Dendritic cell treated with granulocyte-macrophage colony-stimulating factor and Interleukin-4, amounts not matched to agents 40 ng/mL and 50 ng/mL, for 4 days (primary cell): ENCODE results near the gene CRK.

Source experiments
- H3K27ac Mint-ChIP-seq: one replicate; pipeline ENCODE4 v1.8.0; 2022; ENCODE audit warnings: mild to moderate bottlenecking, mixed read lengths
- H3K27me3 Mint-ChIP-seq: one replicate; pipeline ENCODE4 v1.8.0; 2022; ENCODE audit warnings: mild to moderate bottlenecking, mixed read lengths
- H3K36me3 Mint-ChIP-seq: one replicate; pipeline ENCODE4 v1.8.0; 2022; ENCODE audit warnings: low read depth, mixed read lengths
- H3K4me1 Mint-ChIP-seq: one replicate; pipeline ENCODE4 v1.8.0; 2022; ENCODE audit warnings: low read depth, mixed read lengths
- H3K4me3 Mint-ChIP-seq: one replicate; pipeline ENCODE4 v1.8.0; 2022; ENCODE audit warnings: mild to moderate bottlenecking, moderate library complexity, mixed read lengths
- H3K9me3 Mint-ChIP-seq: one replicate; pipeline ENCODE4 v1.8.0; 2022; ENCODE audit warnings: mixed read lengths
- intact Hi-C: fragments of 100-400 bp; cut with micrococcal nuclease; formaldehyde crosslinking; loops from one replicate; pipeline ENCODE4 v1.15.0; 2022

CRK gene

GRCh38 chr17:1455797-1456599, at the start of gene CRK:
TSS of gene CRK (minus strand) at chr17:1456232. CDS start at chr17:1456117, 115 bp downstream.
- Mint-ChIP-seq H3K27me3 (peaks cover 25% of the 10 kb centered on the region), H3K4me1 (peaks cover 62% of the 10 kb centered on the region)

GRCh38 chr17:1505586-1505985, 49.6 kb upstream of the CRK start:
- Mint-ChIP-seq H3K27ac (no peak overlapping the region), H3K27me3 (no peaks in the 10 kb centered on the region), H3K9me3 (no peaks in the 10 kb centered on the region), H3K4me3 (no peak overlapping the region), H3K4me1 (peaks cover 17% of the 10 kb centered on the region), H3K36me3 (peaks cover 77% of the 10 kb centered on the region)
- intact Hi-C loops = no loop called here

More at GRCh38 chr17:1455797-1456599, at the start of gene CRK:
- Mint-ChIP-seq H3K4me3 (peak within 1 kb of the TSS; percentile 87), H3K9me3 (no peaks in the 10 kb centered on the region), H3K27ac (peak within 1 kb of the TSS; percentile 86), H3K36me3 (peaks cover 47% of the 10 kb centered on the region)
- intact Hi-C loops = loop anchor here (1.0 to 2.0 kb wide), 2 partner anchors 37 to 60 kb away; partner anchors contain the start of genes INPP5K and MYO1C

DNA sequence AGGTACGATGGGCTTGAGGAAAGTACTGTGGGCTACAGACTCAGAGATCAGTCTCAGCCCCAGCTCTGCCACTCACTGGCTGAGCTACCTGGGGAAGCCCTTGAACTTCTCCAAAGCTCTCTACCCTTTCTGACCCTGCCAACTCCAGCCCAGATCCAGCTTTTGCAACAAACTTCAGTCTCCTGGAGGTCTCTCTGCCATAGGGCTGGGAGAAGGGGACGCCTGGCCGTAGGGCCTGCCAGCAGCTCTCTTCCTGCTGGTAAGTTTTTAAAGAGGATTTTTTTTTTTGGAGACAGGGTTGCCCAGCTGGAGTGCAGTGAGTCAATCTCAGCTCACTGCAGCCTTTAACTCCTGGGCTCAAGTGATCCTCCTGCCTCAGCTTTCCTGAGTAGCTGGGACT, 48.8 kb upstream of the CRK start:
- no peak overlapping the region for H3K4me3 Mint-ChIP-seq
- no peaks in the 10 kb centered on the region for H3K27me3 Mint-ChIP-seq
- intact Hi-C loops = no loop called here
- peaks cover 15% of the 10 kb centered on the region for H3K4me1 Mint-ChIP-seq
- H3K36me3 Mint-ChIP-seq = peaks cover 76% of the 10 kb centered on the region
- H3K9me3 Mint-ChIP-seq = no peaks in the 10 kb centered on the region
- H3K27ac Mint-ChIP-seq = no peak overlapping the region

DNA sequence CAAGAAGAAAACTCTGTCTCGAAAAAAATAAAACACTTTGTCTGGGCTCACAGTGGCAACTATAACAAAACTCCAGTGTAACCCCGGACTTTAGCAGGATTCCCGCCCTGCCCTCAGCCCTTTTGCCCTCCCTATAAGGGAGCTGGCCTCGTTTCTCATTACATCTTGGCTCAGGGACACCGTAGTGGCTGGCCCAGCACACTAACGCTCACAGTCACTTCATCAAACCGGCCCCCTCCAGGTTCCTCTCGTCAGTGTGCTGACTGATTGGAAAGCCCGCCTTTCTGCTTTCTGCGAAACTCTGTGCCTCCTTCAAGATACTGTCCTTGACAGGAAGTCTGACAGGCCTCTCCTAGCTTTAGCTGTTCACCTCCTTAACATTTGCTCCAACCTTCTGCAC, 47.7 kb upstream of the CRK start:
- Mint-ChIP-seq H3K27ac (no peak overlapping the region), H3K4me3 (no peak overlapping the region), H3K9me3 (no peaks in the 10 kb centered on the region), H3K4me1 (peaks cover 5% of the 10 kb centered on the region), H3K27me3 (no peaks in the 10 kb centered on the region), H3K36me3 (peaks cover 72% of the 10 kb centered on the region)
- intact Hi-C loops = no loop called here

DNA sequence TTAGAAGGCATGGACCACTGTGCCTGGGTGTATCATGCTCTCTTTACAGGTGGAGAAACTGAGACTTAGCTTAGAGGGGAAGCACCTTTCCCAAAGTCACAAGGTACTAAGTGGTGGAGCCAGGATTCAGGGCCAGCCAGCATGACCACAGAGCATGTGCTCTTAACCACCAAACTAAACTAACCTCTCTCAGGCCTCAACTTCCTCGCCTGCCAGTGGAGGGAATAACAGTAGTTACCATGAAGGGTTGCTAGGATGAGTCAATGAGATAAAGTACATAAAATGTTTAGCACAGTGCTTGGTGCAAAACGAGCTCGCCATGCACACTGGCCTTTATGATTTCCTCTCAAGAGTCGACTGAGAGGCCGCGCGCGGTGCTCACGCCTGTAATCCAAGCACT, 42.8 kb upstream of the CRK start:
- Mint-ChIP-seq H3K27ac (no peak overlapping the region), H3K9me3 (no peaks in the 10 kb centered on the region), H3K27me3 (peaks cover 7% of the 10 kb centered on the region), H3K36me3 (peaks cover 65% of the 10 kb centered on the region), H3K4me3 (no peak overlapping the region), H3K4me1 (peaks cover 9% of the 10 kb centered on the region)
- intact Hi-C loops = no loop called here

GRCh38 chr17:1498233-1498632, 42.2 kb upstream of the CRK start:
- Mint-ChIP-seq H3K9me3 (no peaks in the 10 kb centered on the region), H3K4me1 (peaks cover 16% of the 10 kb centered on the region), H3K27ac (no peak overlapping the region), H3K27me3 (peaks cover 8% of the 10 kb centered on the region), H3K36me3 (peaks cover 61% of the 10 kb centered on the region), H3K4me3 (no peak overlapping the region)
- intact Hi-C loops = no loop called here

DNA sequence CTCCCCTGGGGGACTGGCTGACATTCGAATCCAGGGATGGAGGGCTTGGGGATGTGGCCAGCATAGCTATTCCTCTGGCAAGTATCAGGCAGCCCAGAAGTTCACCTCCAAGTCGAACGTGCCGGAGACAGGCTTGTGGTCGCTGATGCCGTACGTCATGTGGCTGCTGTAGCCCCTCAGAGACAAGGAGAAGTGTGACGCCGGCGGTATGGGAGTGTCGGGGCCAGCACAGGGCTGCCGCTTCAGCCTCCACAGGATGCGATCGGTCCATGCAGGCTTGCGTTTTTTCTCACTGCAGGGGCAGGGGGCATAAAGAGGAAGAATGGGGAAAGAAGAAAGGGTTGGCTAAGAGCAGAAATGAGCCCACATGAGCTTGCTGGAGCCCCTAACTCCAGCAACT, 41.8 kb upstream of the CRK start:
- H3K9me3 Mint-ChIP-seq = no peaks in the 10 kb centered on the region
- no peak overlapping the region for H3K27ac Mint-ChIP-seq
- no peak overlapping the region for H3K4me3 Mint-ChIP-seq
- H3K36me3 Mint-ChIP-seq = peaks cover 61% of the 10 kb centered on the region
- peaks cover 20% of the 10 kb centered on the region for H3K4me1 Mint-ChIP-seq
- intact Hi-C loops = no loop called here
- peaks cover 8% of the 10 kb centered on the region for H3K27me3 Mint-ChIP-seq

DNA sequence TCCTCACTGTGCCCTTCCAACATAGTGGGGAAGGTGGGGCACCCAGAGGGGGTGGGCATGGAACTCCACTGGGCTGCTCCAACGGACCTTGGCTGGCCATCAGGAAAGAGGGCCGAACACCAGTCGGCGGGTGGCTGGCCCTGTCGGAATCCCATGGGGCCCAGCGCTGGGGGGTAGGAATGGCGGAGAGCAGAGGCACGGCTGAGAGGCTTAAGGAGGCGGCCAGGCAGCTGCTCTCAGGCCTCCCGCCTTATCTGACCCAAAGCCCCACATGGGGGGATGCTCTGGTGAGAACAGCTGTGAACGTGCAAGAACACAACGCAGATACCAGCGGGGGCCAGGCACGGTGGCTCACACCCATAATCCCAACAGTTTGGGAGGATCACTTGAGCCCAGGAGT, 40.8 kb upstream of the CRK start:
- Mint-ChIP-seq H3K36me3 (peaks cover 63% of the 10 kb centered on the region), H3K9me3 (no peaks in the 10 kb centered on the region), H3K4me3 (no peak overlapping the region), H3K4me1 (peaks cover 29% of the 10 kb centered on the region), H3K27me3 (peaks cover 10% of the 10 kb centered on the region), H3K27ac (no peak overlapping the region)
- intact Hi-C loops = no loop called here

GRCh38 chr17:1495265-1495989, 39.4 kb upstream of the CRK start:
- Mint-ChIP-seq H3K4me1 (peaks cover 39% of the 10 kb centered on the region), H3K4me3 (no peak overlapping the region), H3K9me3 (no peaks in the 10 kb centered on the region), H3K27ac (no peak overlapping the region), H3K36me3 (peaks cover 63% of the 10 kb centered on the region), H3K27me3 (peaks cover 11% of the 10 kb centered on the region)
- intact Hi-C loops = no loop called here

DNA sequence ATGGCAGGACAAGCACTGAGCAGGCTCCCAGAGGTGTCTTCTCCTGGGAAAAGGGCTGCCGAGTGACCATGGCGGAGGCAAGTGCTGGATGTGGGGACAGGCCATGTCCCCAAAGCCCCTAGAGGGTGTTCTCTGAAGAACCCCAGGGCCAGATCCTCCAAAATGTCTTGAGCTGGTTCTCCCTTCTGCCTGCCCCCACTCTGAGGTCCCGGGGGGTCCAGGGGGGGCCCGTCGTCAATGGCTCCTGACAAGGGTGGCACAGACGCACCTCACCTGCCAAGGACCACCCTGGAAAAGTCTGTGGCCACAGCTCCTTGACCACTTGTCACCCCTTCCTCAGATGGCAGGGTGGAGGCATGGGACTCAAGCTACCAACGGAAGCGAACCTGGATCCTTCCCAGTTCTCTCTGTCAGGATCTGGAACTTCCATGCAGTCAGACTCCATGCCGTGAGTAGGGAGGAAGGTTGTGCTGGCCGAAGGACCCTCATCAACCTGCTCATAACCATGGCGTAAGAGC, 38.8 kb upstream of the CRK start:
- H3K9me3 Mint-ChIP-seq = no peaks in the 10 kb centered on the region
- H3K27me3 Mint-ChIP-seq = peaks cover 12% of the 10 kb centered on the region
- H3K4me3 Mint-ChIP-seq = no peak overlapping the region
- no peak overlapping the region for H3K27ac Mint-ChIP-seq
- intact Hi-C loops = no loop called here
- H3K36me3 Mint-ChIP-seq = peaks cover 63% of the 10 kb centered on the region
- peaks cover 45% of the 10 kb centered on the region for H3K4me1 Mint-ChIP-seq

DNA sequence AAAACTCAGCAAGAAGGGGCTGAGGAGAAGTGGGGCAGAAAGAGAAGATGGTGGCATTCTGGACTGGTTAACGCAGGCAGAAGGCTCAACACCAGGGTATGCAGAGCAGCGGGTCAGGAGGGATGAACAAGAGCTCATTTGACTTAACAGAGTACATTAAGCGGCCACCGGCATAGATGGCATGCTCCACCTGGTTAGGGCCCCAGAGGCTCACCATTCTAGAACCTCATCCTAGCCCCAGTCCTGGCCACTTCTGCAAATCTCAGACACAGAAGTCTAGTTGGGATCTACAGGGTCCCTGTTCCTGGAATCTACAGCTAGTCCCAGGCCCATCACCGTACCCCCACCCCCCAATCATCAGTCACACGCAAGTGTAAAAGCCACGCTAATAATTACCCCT, 38.2 kb upstream of the CRK start:
- Mint-ChIP-seq H3K4me3 (peak overlapping the region; percentile 42), H3K9me3 (no peaks in the 10 kb centered on the region), H3K4me1 (peaks cover 51% of the 10 kb centered on the region), H3K36me3 (peaks cover 63% of the 10 kb centered on the region), H3K27ac (peak overlapping the region; percentile 86), H3K27me3 (peaks cover 12% of the 10 kb centered on the region)
- intact Hi-C loops = no loop called here

- H3K9me3 Mint-ChIP-seq = no peaks in the 10 kb centered on the region
- peaks cover 65% of the 10 kb centered on the region for H3K36me3 Mint-ChIP-seq
- intact Hi-C loops = loop anchor here (2.0 kb wide), 2 partner anchors 23 to 37 kb away; partner anchors contain the start of genes CRK and INPP5K
- H3K4me3 Mint-ChIP-seq = peak overlapping the region; percentile 18
- H3K27me3 Mint-ChIP-seq = peaks cover 12% of the 10 kb centered on the region
- H3K27ac Mint-ChIP-seq = peak overlapping the region; percentile 86
- peaks cover 58% of the 10 kb centered on the region for H3K4me1 Mint-ChIP-seq
Observed at GRCh38 chr17:1493291-1493980, 37.4 kb upstream of the CRK start.

DNA sequence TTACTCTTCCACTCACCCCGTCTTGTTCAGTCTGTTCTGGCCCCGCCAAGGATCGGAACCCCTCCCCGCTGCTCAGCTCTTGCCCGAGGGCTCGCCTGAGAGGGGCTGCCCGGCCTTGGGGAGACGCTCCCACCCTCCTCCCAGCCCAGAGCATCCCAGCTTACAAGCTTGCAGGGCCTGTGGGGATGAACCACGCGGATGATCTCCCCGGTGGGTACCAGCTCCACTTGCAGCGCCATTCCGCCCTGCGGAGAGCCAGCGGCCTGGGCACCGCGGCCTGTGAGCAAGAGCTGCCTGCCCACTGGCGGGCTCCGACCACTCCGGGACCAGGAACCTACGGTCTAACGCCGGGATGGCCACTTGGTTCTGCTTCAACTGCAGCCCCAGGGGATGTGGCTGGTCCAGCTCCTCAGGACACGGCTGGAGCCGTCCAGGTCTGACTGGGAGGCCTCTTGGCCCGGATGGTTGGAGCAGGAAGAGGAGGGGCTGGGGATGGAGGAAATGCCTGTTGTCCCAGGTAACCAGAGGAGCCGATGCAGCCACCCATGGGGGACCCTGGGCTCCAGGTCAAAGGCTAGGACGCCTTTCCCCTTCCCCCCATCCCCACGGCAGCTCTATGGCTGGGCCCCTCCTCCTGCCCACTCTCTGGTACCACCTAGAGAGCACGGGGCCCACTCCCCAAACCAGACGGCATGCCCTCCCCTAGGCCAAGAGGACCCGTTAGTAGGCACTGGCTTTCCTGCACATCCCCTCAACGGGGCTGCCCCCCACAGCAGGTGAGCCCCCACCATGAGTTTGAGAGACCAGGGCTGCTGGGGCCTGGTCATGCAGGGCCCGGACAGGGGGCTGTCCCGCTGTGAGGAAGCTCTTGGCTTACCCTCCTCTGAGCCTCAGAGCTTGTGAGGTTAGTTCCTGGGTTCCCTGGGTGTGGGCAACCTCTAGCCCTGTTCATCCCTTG, 36.5 kb upstream of the CRK start, which contains the start of gene MYO1C:
Gene MYO1C, minus strand, starts transcription at position 438 of the 958 bp plus-strand sequence. Its CDS starts 199 bp downstream, at position 239.
- H3K27me3 Mint-ChIP-seq = peaks cover 12% of the 10 kb centered on the region
- peak within 1 kb of the TSS; percentile 90 for H3K4me3 Mint-ChIP-seq
- H3K27ac Mint-ChIP-seq = peak within 1 kb of the TSS; percentile 86
- intact Hi-C loops = loop anchor here (2.0 kb wide), 2 partner anchors 24 to 36 kb away; partner anchors contain the start of genes CRK and INPP5K
- peaks cover 59% of the 10 kb centered on the region for H3K36me3 Mint-ChIP-seq
- no peaks in the 10 kb centered on the region for H3K9me3 Mint-ChIP-seq
- peaks cover 60% of the 10 kb centered on the region for H3K4me1 Mint-ChIP-seq
